UCSD-AML1 (cell line): Measurements from ENCODE around the gene LGALS8.

Experiments
- DNase-seq: peaks from one replicate; lab custom pipeline; 2025; ENCODE audit not compliant: unreplicated experiment; lab: John Stamatoyannopoulos, UW

Gene LGALS8

GRCh38 chr1:236508593-236509027 is 15.2 kb upstream of the LGALS8 start:
- no peak for DNase-seq

GRCh38 chr1:236509203-236509602 is 14.6 kb upstream of the LGALS8 start:
- no peak for DNase-seq

- DNase-seq: no peak
Measured at GRCh38 chr1:236509647-236510401, 14.0 kb upstream of the LGALS8 start.

GRCh38 chr1:236511735-236512418 is 11.9 kb upstream of the LGALS8 start:
- no peak for DNase-seq

- no peak for DNase-seq
Measured at GRCh38 chr1:236514703-236515442, 8.9 kb upstream of the LGALS8 start.

- DNase-seq: no peak
Measured at GRCh38 chr1:236515443-236515958, 8.3 kb upstream of the LGALS8 start.

GRCh38 chr1:236516929-236517704 is 6.7 kb upstream of the LGALS8 start:
- no peak for DNase-seq

- DNase-seq: no peak
Measured at GRCh38 chr1:236518322-236518721, 5.5 kb upstream of the LGALS8 start.

- DNase-seq: no peak
Measured at GRCh38 chr1:236520445-236521005, 3.3 kb upstream of the LGALS8 start.

- DNase-seq: no peak
Measured at GRCh38 chr1:236522937-236523703, 662 bp upstream of the LGALS8 start.

GRCh38 chr1:236524142-236524894 is 536 bp downstream of the LGALS8 start:
- DNase-seq: peak; percentile 57

- no peak for DNase-seq
Measured at GRCh38 chr1:236524895-236525184, 1.1 kb downstream of the LGALS8 start.

- DNase-seq: no peak
Measured at GRCh38 chr1:236526079-236526478, 2.3 kb downstream of the LGALS8 start.

GRCh38 chr1:236530286-236530685 is 6.5 kb downstream of the LGALS8 start:
- DNase-seq: no peak

GRCh38 chr1:236530959-236531358 is 7.2 kb downstream of the LGALS8 start:
- DNase-seq: no peak

GRCh38 chr1:236532850-236533249 is 9.1 kb downstream of the LGALS8 start:
- no peak for DNase-seq

GRCh38 chr1:236534151-236534651 is 10.4 kb downstream of the LGALS8 start:
- DNase-seq: no peak

- no peak for DNase-seq
Measured at GRCh38 chr1:236535190-236535589, 11.4 kb downstream of the LGALS8 start.

GRCh38 chr1:236535662-236536161 is 11.9 kb downstream of the LGALS8 start:
- no peak for DNase-seq
